HCT116 (cell line): ENCODE measurements around the gene RAB37. TPM values are rescaled to one million over a fixed set of nuclear protein-coding genes. Genes with fewer than 3 reads are reported as not detected.

ENCODE experiments used
- ATAC-seq: fragments of 200-7000 bp; cut with Tn5 transposase; 2 replicates; pipeline ENCODE4 v1.9.1; 2020; ENCODE audit warnings: mild to moderate bottlenecking, moderate library complexity
- BruUV-seq: library from RNA; stranded (reverse); fragments of 400-500 nt; replicated peaks from 2 replicates; lab custom pipeline; 2021; lab: Mats Ljungman, UMichigan
- CTCF ChIA-PET: fragments of 300-600 bp; sonication (Branson Sonifier 250); formaldehyde crosslinking; loops from one replicate; lab custom pipeline; 2021; ENCODE audit warnings: antibody characterized with exemption; lab: Charles Lee
- POLR2A ChIA-PET: fragments of 300-600, 350-600 bp; sonication (Branson Sonifier 250); formaldehyde crosslinking; loops from one replicate; lab custom pipeline; 2021; ENCODE audit warnings: antibody characterized with exemption; lab: Charles Lee
- RAD21 ChIA-PET, 2 experiments: fragments of 300-600 bp; sonication (Branson Sonifier 250); formaldehyde crosslinking; loops; one replicate each; lab custom pipeline; 2023; ENCODE audit warnings: low total read pairs in 2 of 2; ENCODE audit not compliant: uncharacterized antibody in 2 of 2, unreplicated experiment in 2 of 2, low non-redundant PET in 1 of 2; lab: Charles Lee
- DNase-seq: peaks from one replicate; pipeline ENCODE4 v3.0.0-alpha.2; 2010; ENCODE audit warnings: low read depth, low spot score
- H2AFZ ChIP-seq: fragments of 200-600 bp; shearing (Covaris generic), sonication (generic); 2 replicates; pipeline ENCODE4 v1.6.1; 2017; ENCODE audit warnings: low read depth, mixed run types, mixed read lengths, antibody characterized with exemption, low read length; ENCODE audit not compliant: poor library complexity, severe bottlenecking
- H3K27ac ChIP-seq: 2 replicates; pipeline ENCODE4 v1.5.1; 2012; ENCODE audit warnings: low read depth, low read length
- H3K27me3 ChIP-seq: fragments of 200-600 bp; sonication (generic); 2 replicates; pipeline ENCODE4 v1.6.1; 2016; ENCODE audit warnings: mixed run types, low read length, mixed read lengths; ENCODE audit not compliant: insufficient read depth
- H3K36me3 ChIP-seq, 2 experiments: fragments of 200-500 bp in 1 of 2; fragments of 200-600 bp in 1 of 2; sonication (Bioruptor generic) in 1 of 2; sonication (generic) in 1 of 2; 2 replicates each; pipeline versions ENCODE4 v1.5.1 to v1.6.1; 2014 to 2016; ENCODE audit warnings: low read length in 2 of 2, inconsistent platforms in 1 of 2, mixed read lengths in 1 of 2, mixed run types in 1 of 2; ENCODE audit not compliant: insufficient read depth in 2 of 2, control insufficient read depth in 1 of 2
- H3K4me1 ChIP-seq, 2 experiments: fragments of 200-600 bp in 1 of 2; sonication (generic) in 1 of 2; 2 replicates each; pipeline versions ENCODE4 v1.5.1 to v1.6.1; 2012 to 2017; ENCODE audit warnings: low read length in 2 of 2, inconsistent platforms in 1 of 2, mild to moderate bottlenecking in 1 of 2, mixed read lengths in 1 of 2, mixed run types in 1 of 2, moderate library complexity in 1 of 2; ENCODE audit not compliant: insufficient read depth in 2 of 2, control insufficient read depth in 1 of 2
- H3K4me2 ChIP-seq: fragments of 200-600 bp; sonication (generic); 2 replicates; pipeline ENCODE4 v1.6.1; 2017; ENCODE audit warnings: mixed run types, low read length, mixed read lengths
- H3K4me3 ChIP-seq, 2 experiments: fragments of 200-600 bp in 1 of 2; sonication (generic) in 1 of 2; replicated peaks in 1 of 2; 2 replicates each; pipeline ENCODE4 v1.5.1; 2011 to 2016; ENCODE audit warnings: low read length in 2 of 2, control low read depth in 1 of 2, low read depth in 1 of 2, mild to moderate bottlenecking in 1 of 2, mixed read lengths in 1 of 2, mixed run types in 1 of 2
- H3K79me2 ChIP-seq: fragments of 200-600 bp; sonication (generic); 2 replicates; pipeline ENCODE4 v1.6.1; 2017; ENCODE audit warnings: mild to moderate bottlenecking, mixed run types, low read length, moderate library complexity, mixed read lengths; ENCODE audit not compliant: insufficient read depth
- H3K9ac ChIP-seq: fragments of 200-600 bp; sonication (generic); 2 replicates; pipeline ENCODE4 v1.6.1; 2016; ENCODE audit warnings: low read length, mixed read lengths
- H3K9me2 ChIP-seq: fragments of 200-600 bp; sonication (generic), shearing (Covaris generic); 2 replicates; pipeline ENCODE4 v1.6.1; 2017; ENCODE audit warnings: mixed run types, mild to moderate bottlenecking, moderate library complexity; ENCODE audit not compliant: insufficient read depth
- H3K9me3 ChIP-seq, 2 experiments: fragments of 200-500 bp in 1 of 2; fragments of 200-600 bp in 1 of 2; sonication (Bioruptor generic) in 1 of 2; sonication (generic) in 1 of 2; 2 replicates each; pipeline ENCODE4 v1.6.1; 2014 to 2017; ENCODE audit warnings: low read length in 2 of 2, mixed read lengths in 2 of 2, inconsistent platforms in 1 of 2, low read depth in 1 of 2, mild to moderate bottlenecking in 1 of 2, mixed run types in 1 of 2, moderate library complexity in 1 of 2; ENCODE audit not compliant: control insufficient read depth in 1 of 2, insufficient read depth in 1 of 2
- H4K20me1 ChIP-seq: fragments of 200-600 bp; sonication (generic), shearing (Covaris generic); 2 replicates; pipeline ENCODE4 v1.6.1; 2017; ENCODE audit warnings: mixed run types, mild to moderate bottlenecking, moderate library complexity; ENCODE audit not compliant: insufficient read depth
- CBX3 ChIP-seq: IDR thresholded peaks from 2 replicates; pipeline ENCODE4 v1.6.1; 2012; ENCODE audit warnings: low read depth
- CTCF ChIP-seq, 3 experiments: fragments of 200-600 bp in 1 of 3; sonication (generic) in 1 of 3; IDR thresholded peaks in 2 of 3; conservative IDR thresholded peaks in 1 of 3; 2 replicates each; pipeline ENCODE4 v1.5.1; 2012 to 2017; ENCODE audit warnings: low read depth in 2 of 3, low read length in 2 of 3, antibody characterized with exemption in 1 of 3, borderline replicate concordance in 1 of 3, control low read depth in 1 of 3, mild to moderate bottlenecking in 1 of 3, mixed read lengths in 1 of 3, mixed run types in 1 of 3, moderate library complexity in 1 of 3; ENCODE audit not compliant: insufficient read depth in 1 of 3
- EZH2 ChIP-seq: fragments of 200-600 bp; sonication (generic); IDR thresholded peaks from 2 replicates; pipeline ENCODE4 v1.6.1; 2017; ENCODE audit warnings: antibody characterized with exemption, mixed run types
- EZH2phosphoT487 ChIP-seq: fragments of 200-600 bp; IDR thresholded peaks from 2 replicates; pipeline ENCODE4 v1.6.1; 2018; ENCODE audit warnings: antibody characterized with exemption, borderline replicate concordance
- FOSL1 ChIP-seq: IDR thresholded peaks from 2 replicates; pipeline ENCODE4 v1.6.1; 2012; ENCODE audit warnings: low read depth
- JUND ChIP-seq: IDR thresholded peaks from 2 replicates; pipeline ENCODE4 v1.6.1; 2012
- MAX ChIP-seq: IDR thresholded peaks from 2 replicates; pipeline ENCODE4 v1.6.1; 2012
- POLR2A ChIP-seq: IDR thresholded peaks from 2 replicates; pipeline ENCODE4 v1.7.0; 2011; ENCODE audit warnings: borderline replicate concordance; ENCODE audit not compliant: insufficient read depth, insufficient read length; ENCODE audit errors: extremely low read depth
- POLR2AphosphoS5 ChIP-seq: IDR thresholded peaks from 2 replicates; pipeline ENCODE4 v1.6.1; 2011; ENCODE audit warnings: mild to moderate bottlenecking, low read depth, low read length, moderate library complexity
- RAD21 ChIP-seq: IDR thresholded peaks from 2 replicates; pipeline ENCODE4 v1.6.1; 2012; ENCODE audit warnings: low read depth, mild to moderate bottlenecking
- SIN3A ChIP-seq: IDR thresholded peaks from 2 replicates; pipeline ENCODE4 v1.6.1; 2012; ENCODE audit warnings: low read depth
- SP1 ChIP-seq: IDR thresholded peaks from 2 replicates; pipeline ENCODE4 v1.6.1; 2012; ENCODE audit warnings: low read depth
- SRF ChIP-seq: IDR thresholded peaks from 2 replicates; pipeline ENCODE4 v1.6.1; 2012; ENCODE audit warnings: low read depth
- TCF7L2 ChIP-seq: IDR thresholded peaks from 2 replicates; pipeline ENCODE4 v1.7.0; 2011; ENCODE audit warnings: borderline replicate concordance, inconsistent platforms; ENCODE audit not compliant: insufficient read depth, insufficient read length; ENCODE audit errors: extremely low read depth
- YY1 ChIP-seq: IDR thresholded peaks from 2 replicates; pipeline ENCODE4 v1.6.1; 2011; ENCODE audit warnings: low read length, low read depth, moderate library complexity, mild to moderate bottlenecking; ENCODE audit not compliant: insufficient replicate concordance; ENCODE audit errors: extremely low read depth
- ZFX ChIP-seq: fragments of 450-650 bp; IDR thresholded peaks from 2 replicates; pipeline ENCODE4 v1.6.1; 2017
- ZNF274 ChIP-seq: fragments of 200-500 bp; sonication (Bioruptor generic); IDR thresholded peaks from 2 replicates; pipeline ENCODE4 v1.6.1; 2014; ENCODE audit warnings: mild to moderate bottlenecking, low read depth, low read length, inconsistent platforms
- intact Hi-C: fragments of 100-400 bp; cut with micrococcal nuclease; formaldehyde crosslinking; loops from 2 replicates; pipeline ENCODE4 v1.10.0; 2022
- total RNA-seq: library from RNA; stranded (reverse); gene quantifications from one replicate; pipeline ENCODE4 v1.2.1, GENCODE V29; 2021; ENCODE audit not compliant: unreplicated experiment
- TF ChIP-seq, protein P1 (sequence below): IDR thresholded peaks from 2 replicates; pipeline ENCODE4 v1.6.1; 2011; ENCODE audit warnings: mild to moderate bottlenecking, low read length, moderate library complexity; ENCODE audit not compliant: insufficient replicate concordance; ENCODE audit errors: extremely low read depth
- TF ChIP-seq, protein P2 (sequence below): IDR thresholded peaks from 2 replicates; pipeline ENCODE4 v1.6.1; 2012

RAB37 gene
- total RNA-seq, 1 experiment from 2014 or later = 8.2 TPM

DNA sequence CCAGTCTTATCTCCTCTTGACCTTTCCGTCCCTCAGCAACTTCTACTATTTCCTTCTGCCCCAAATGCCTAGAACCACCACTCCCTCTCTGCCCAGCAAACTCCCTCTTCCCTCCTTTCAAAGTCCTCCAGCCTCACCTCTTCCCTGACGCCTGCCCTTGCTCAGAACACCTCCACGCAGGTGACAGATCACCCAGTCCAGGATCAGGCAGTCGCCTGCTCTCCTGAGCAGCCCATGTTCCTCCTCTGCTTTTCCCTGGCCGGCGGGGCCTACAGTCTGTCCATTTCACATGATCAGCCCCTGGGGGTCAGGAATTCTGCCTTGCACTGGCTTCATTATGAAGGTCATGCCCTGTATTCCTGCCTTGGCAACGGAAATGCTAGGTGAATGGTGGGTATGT is 24.8 kb upstream of the RAB37 start:
- no peak for DNase-seq
- no peaks in the 10 kb centered on the region for H4K20me1 ChIP-seq
- intact Hi-C loops = no loop called here
- no peaks in the 10 kb centered on the region for H3K36me3 ChIP-seq
- H3K27me3 ChIP-seq = 0 out of 2 replicates have a peak, but pooled peaks cover 6% of the 10 kb centered on the region
- H3K79me2 ChIP-seq = no peaks in the 10 kb centered on the region
- no peak overlapping the region for H3K9ac ChIP-seq
- H3K4me1 ChIP-seq = peaks cover 0 to 3% of the 10 kb centered on the region in 2 experiments; a peak in 1 of 4 replicates
- no peak for ATAC-seq
- no peak overlapping the region for H3K4me2 ChIP-seq
- no peak overlapping the region for H2AFZ ChIP-seq
- H3K9me3 ChIP-seq = no peaks in the 10 kb centered on the region
- H3K9me2 ChIP-seq = no peaks in the 10 kb centered on the region
- TF ChIP-seq EZH2 = no peak
- no peak for TF ChIP-seq JUND
- TF ChIP-seq POLR2A = no peak
- TF ChIP-seq MAX = no peak
- TF ChIP-seq SIN3A = no peak
- no peak for TF ChIP-seq CTCF (IDR thresholded peaks at IDR 0.05 in 2 of 3, conservative IDR thresholded peaks at IDR 0.05 in 1 of 3; ENCODE audit: borderline replicate concordance in 1 of 3, insufficient read depth in 1 of 3, low read depth in 2 of 3, low read length in 2 of 3)
- no peak for TF ChIP-seq TCF7L2
- TF ChIP-seq, protein P1, sequence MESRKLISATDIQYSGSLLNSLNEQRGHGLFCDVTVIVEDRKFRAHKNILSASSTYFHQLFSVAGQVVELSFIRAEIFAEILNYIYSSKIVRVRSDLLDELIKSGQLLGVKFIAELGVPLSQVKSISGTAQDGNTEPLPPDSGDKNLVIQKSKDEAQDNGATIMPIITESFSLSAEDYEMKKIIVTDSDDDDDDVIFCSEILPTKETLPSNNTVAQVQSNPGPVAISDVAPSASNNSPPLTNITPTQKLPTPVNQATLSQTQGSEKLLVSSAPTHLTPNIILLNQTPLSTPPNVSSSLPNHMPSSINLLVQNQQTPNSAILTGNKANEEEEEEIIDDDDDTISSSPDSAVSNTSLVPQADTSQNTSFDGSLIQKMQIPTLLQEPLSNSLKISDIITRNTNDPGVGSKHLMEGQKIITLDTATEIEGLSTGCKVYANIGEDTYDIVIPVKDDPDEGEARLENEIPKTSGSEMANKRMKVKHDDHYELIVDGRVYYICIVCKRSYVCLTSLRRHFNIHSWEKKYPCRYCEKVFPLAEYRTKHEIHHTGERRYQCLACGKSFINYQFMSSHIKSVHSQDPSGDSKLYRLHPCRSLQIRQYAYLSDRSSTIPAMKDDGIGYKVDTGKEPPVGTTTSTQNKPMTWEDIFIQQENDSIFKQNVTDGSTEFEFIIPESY = no peak
- no peak for TF ChIP-seq SP1
- no peak for TF ChIP-seq CBX3
- no peak for TF ChIP-seq YY1
- TF ChIP-seq, protein P2, sequence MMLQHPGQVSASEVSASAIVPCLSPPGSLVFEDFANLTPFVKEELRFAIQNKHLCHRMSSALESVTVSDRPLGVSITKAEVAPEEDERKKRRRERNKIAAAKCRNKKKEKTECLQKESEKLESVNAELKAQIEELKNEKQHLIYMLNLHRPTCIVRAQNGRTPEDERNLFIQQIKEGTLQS = no peak
- no peak for TF ChIP-seq ZNF274
- TF ChIP-seq FOSL1 = no peak
- no peak for TF ChIP-seq POLR2AphosphoS5
- no peak for TF ChIP-seq EZH2phosphoT487
- no peak for TF ChIP-seq ZFX
- TF ChIP-seq SRF = no peak
- TF ChIP-seq RAD21 = no peak
- ChIA-PET POLR2A (no interaction called here), RAD21 (no interaction called here), CTCF (no interaction called here)
- BruUV-seq = no TSS peak
- H3K4me3 ChIP-seq = no peak overlapping the region
- H3K27ac ChIP-seq = no peak overlapping the region
